ENCODE measurements around the gene TK1.

DNA sequence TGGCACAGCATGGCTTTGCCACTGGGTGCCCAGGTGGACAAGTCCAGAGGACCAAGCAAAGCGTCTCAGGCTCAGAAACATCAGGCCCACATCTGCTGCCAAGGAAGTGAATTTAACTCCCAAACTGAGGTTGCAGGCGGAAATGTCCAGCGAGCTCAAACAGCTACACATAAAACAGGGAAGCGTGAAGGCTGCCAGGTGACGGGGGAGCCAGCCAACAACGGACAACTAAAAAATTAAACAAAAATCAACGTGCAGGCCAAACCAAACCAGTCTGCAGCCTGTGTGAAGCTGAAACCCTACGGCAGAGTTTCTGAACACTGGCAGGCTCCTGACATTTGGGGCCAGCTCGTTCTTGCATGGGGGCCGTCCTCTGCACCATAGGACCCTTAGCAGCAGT lies 2.5 kb downstream of the TK1 start:
- TF ChIP-seq, protein P1, sequence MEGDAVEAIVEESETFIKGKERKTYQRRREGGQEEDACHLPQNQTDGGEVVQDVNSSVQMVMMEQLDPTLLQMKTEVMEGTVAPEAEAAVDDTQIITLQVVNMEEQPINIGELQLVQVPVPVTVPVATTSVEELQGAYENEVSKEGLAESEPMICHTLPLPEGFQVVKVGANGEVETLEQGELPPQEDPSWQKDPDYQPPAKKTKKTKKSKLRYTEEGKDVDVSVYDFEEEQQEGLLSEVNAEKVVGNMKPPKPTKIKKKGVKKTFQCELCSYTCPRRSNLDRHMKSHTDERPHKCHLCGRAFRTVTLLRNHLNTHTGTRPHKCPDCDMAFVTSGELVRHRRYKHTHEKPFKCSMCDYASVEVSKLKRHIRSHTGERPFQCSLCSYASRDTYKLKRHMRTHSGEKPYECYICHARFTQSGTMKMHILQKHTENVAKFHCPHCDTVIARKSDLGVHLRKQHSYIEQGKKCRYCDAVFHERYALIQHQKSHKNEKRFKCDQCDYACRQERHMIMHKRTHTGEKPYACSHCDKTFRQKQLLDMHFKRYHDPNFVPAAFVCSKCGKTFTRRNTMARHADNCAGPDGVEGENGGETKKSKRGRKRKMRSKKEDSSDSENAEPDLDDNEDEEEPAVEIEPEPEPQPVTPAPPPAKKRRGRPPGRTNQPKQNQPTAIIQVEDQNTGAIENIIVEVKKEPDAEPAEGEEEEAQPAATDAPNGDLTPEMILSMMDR (IDR thresholded peaks at IDR 0.05) = no peak
- TF ChIP-seq MXD4 (CRISPR knock-in tag; IDR thresholded peaks at IDR 0.05; ENCODE audit: borderline replicate concordance) = no peak
- TF ChIP-seq MAX (CRISPR knock-in tag; IDR thresholded peaks at IDR 0.05) = no peak
- TF ChIP-seq ZNF532 (CRISPR knock-in tag; IDR thresholded peaks at IDR 0.05; ENCODE audit: borderline replicate concordance) = no peak
- TF ChIP-seq FOXP4 (CRISPR knock-in tag; IDR thresholded peaks at IDR 0.05) = no peak
- no peak for TF ChIP-seq ZNF396 (CRISPR knock-in tag; IDR thresholded peaks at IDR 0.05; ENCODE audit: borderline replicate concordance)
- TF ChIP-seq TCF7 (CRISPR knock-in tag; IDR thresholded peaks at IDR 0.05; ENCODE audit: low read depth) = no peak
- no peak for TF ChIP-seq ATF2 (CRISPR knock-in tag; IDR thresholded peaks at IDR 0.05; ENCODE audit: borderline replicate concordance, low read depth)
- no peak for TF ChIP-seq ELF4 (CRISPR knock-in tag; IDR thresholded peaks at IDR 0.05; ENCODE audit: low read depth)
- TF ChIP-seq PRRX2 (CRISPR knock-in tag; IDR thresholded peaks at IDR 0.05) = no peak
- TF ChIP-seq ZNF138 (CRISPR knock-in tag; conservative IDR thresholded peaks at IDR 0.05) = no peak
- TF ChIP-seq ZNF425 (CRISPR knock-in tag; conservative IDR thresholded peaks at IDR 0.05) = no peak
- TF ChIP-seq USF2 (CRISPR knock-in tag; IDR thresholded peaks at IDR 0.05) = no peak
- no peak for TF ChIP-seq RELA (CRISPR knock-in tag; IDR thresholded peaks at IDR 0.05; ENCODE audit: borderline replicate concordance)

Data from WTC11 (cell line).